AG09309 (cell line): Measurements from ENCODE around the gene INO80C.
"Not testable (repeated sequence)": the region's sequence is repeated elsewhere in the genome, so short reads cannot be mapped to it uniquely, and the experiment has no call there.

Source experiments
- DNase-seq: peaks from one replicate; pipeline ENCODE4 v3.0.0-alpha.2; 2010; ENCODE audit warnings: low read depth
- H3K4me3 ChIP-seq: 2 replicates; pipeline ENCODE4 v1.5.1; 2011; ENCODE audit warnings: mild to moderate bottlenecking, low read depth, low read length, moderate library complexity; ENCODE audit not compliant: control insufficient read depth
- CTCF ChIP-seq: IDR thresholded peaks from 2 replicates; pipeline ENCODE4 v1.5.1; 2011; ENCODE audit warnings: mild to moderate bottlenecking, low read depth, low read length, inconsistent platforms; ENCODE audit not compliant: insufficient read depth, control insufficient read depth; ENCODE audit errors: missing control alignments

Gene INO80C

GRCh38 chr18:35454803-35455202, 43.0 kb downstream of the INO80C start:
- H3K4me3 ChIP-seq, result no peak overlapping the region
- no peak for DNase-seq
- TF ChIP-seq CTCF, result no peak

- H3K4me3 ChIP-seq, DNase-seq: not testable (repeated sequence)
These were observed 44.7 kb downstream of the INO80C start for GRCh38 chr18:35453065-35453464.

- no peak for TF ChIP-seq CTCF
- no peak overlapping the region for H3K4me3 ChIP-seq
- no peak for DNase-seq
These were observed 45.8 kb downstream of the INO80C start for GRCh38 chr18:35451916-35452315.

- no peak overlapping the region for H3K4me3 ChIP-seq
- TF ChIP-seq CTCF, result no peak
- DNase-seq, result no peak
These were observed 46.7 kb downstream of the INO80C start for GRCh38 chr18:35451032-35451431.

GRCh38 chr18:35444636-35445035, 53.1 kb downstream of the INO80C start:
- no peak for TF ChIP-seq CTCF
- DNase-seq, result no peak
- H3K4me3 ChIP-seq, result no peak overlapping the region

GRCh38 chr18:35443847-35444246, 53.9 kb downstream of the INO80C start:
- TF ChIP-seq CTCF, result no peak
- DNase-seq, result no peak
- H3K4me3 ChIP-seq, result no peak overlapping the region

GRCh38 chr18:35443434-35443833, 54.3 kb downstream of the INO80C start:
- no peak for DNase-seq
- no peak for TF ChIP-seq CTCF
- H3K4me3 ChIP-seq, result no peak overlapping the region
